Activated effector memory CD4-positive, alpha-beta T cell treated with Interleukin-2 at 50 U/mL for 16 hours (primary cell): ENCODE data around the gene AOPEP.
A peak's percentile ranks its signal among the peaks of the same experiment; 100 is the strongest.

ENCODE experiments used
- DNase-seq: peaks from one replicate; pipeline ENCODE4 v3.0.0-alpha.2; 2020

Gene AOPEP

DNA sequence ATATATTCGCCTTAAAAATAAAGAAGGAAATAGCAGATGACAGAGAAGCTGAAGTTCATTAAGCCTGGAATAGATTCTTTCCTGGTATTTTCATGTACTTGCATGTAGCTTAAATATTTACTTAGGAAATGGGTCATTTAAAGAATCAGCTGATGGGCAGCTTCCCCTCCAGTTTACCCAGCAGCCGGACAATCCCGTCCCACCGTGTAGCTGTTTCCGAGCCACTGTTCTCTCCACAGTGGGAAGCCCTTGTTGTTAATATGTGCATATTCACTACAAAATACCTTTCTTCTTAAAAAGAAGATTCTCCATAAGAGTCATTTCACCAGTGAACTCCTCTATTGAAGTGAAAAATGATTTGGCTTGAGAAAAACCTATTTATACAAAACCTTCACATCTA lies 404.0 kb downstream of the AOPEP start:
- no peak for DNase-seq

DNA sequence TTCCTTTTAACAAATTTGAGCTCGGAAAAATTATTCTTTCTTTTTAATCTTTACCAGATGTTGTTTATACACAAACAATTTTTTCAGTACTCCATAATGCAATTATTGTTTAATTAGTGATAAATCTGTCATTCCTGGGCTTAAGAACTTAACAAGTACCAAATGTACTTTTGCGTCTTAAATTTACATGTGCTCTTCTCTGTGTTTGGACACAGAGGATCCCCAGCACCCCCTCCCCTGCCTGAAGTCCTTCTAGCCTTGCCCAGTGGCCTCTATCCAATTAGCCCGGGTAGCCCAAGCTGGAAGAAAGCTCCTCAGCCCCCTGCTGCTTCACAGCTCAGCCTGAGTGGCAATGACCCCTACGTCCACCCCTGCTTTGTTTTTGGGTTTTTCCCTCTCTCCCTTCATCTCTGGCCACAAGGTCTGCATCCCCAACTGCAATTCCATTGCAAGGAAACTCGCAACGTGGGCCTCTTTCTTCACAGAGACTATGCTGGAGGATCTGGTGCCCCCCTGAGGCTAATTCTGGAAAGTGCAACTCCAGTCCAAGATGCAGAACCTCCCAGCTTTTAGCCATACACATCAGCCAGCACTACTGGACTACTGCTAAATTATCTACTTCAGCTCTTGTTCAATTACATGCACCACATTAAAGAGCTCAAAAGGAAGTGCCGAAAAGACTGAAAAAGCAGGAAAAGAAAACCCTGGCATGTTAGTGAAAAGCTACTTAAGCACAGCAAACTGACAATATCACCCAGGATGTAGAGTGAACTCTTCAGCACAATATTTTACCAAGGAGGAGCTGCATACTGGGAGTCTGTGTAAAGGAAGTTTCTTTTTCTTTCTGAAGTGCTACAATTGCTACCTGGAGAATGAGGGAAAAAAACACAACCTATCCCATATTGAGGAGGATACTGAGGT lies 404.8 kb downstream of the AOPEP start:
- peak; percentile 3 for DNase-seq

DNA sequence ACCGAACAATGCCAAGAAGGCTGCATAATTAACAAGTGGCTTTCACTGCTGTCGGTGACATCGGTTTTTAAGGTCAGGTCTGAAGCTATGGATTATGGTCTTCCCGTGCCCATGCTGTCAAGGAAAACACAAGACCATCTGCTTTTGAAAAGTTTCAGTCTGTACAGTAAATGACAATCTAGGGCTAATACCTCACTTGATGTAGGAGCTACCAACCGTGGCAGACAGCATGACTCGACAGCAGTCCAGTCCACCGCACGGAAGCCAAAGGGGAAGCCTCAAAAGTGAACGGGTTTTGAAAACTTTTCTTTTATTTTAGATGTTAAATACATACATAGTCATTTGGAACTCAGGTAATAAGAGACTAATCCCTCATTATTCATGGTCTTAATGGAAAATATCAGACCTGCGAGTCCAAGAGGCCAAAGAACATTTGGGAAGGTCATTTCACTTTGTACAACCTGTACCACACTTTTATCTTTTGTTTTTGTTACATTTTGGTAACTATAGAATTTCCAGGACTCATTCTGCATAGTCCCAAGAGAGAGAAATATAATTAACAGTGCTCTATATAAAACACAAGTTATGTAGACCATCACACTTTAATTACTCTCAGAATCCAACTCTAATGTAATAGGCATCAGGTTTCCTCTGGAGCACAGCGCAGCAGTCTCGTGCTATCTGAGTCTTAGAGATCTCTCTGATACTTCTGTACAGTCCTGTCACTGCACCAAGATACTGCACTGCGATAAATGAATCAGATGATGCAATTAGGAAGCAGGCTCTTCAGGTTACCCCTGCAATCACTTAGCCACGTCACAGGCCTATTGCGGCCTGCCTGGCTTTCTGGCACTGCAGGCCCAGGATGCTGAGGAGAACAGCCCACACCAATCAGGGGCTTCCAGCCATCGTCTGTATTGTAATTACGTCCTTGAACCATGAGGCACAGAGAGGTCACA lies 406.1 kb downstream of the AOPEP start:
- no peak for DNase-seq

DNA sequence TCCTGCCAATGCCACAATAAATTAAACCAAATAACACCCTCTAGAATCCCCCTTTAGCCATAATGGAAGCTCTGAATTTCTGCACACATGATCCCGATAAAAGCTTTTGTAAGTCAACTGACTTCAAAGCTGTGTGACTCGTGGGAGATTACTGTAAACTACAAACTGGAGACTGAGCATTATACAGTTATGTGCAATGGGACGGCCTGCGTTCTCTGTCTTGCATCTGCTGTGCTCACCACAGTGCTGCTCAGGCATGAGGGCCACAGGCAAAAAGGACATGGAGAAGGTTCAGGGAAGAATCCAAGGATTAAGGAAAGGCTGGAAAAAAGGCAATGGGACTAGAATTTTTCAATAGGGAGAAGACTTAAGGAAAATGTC lies 406.8 kb downstream of the AOPEP start:
- no peak for DNase-seq

- no peak for DNase-seq
Measured at GRCh38 chr9:95134457-95134881, 408.0 kb downstream of the AOPEP start.

DNA sequence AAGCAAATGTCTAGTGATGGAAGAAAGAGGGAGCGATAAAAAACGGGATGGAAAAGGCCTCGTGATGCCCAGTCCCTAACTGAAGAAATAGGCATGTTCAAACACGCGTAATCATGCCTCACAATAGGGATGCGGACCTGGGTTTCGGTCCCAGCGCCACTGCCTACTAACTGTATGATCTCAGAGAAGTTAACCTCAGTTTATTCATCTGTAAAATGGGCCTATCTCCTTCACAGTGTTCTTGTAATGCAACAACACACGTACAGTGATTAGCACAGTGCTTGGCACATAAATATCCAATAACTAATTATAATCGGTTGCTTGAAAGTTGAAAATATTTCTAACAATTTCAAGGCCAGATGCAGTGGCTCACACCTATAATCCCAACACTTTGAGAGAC lies 409.3 kb downstream of the AOPEP start:
- DNase-seq, result no peak
